Endothelial cell of umbilical vein (primary cell): ENCODE results near the gene MAPRE2. TPM values are rescaled to one million over a fixed set of nuclear protein-coding genes. Genes with fewer than 3 reads are reported as not detected.

ENCODE experiments used
- BruUV-seq: library from RNA; stranded (reverse); fragments of 400-500 nt; replicated peaks from 2 replicates; lab custom pipeline; 2021; lab: Mats Ljungman, UMichigan
- CTCF ChIA-PET: fragments of 300-600, 350-600 bp; sonication (Branson Sonifier 250); formaldehyde crosslinking; loops from one replicate; lab custom pipeline; 2021; ENCODE audit warnings: antibody characterized with exemption, inconsistent platforms; lab: Charles Lee
- POLR2A ChIA-PET: fragments of 300-600, 350-600 bp; sonication (Branson Sonifier 250); formaldehyde crosslinking; loops from one replicate; lab custom pipeline; 2021; ENCODE audit warnings: antibody characterized with exemption, inconsistent platforms; lab: Charles Lee
- DNase-seq: peaks from one replicate; pipeline ENCODE4 v3.0.0-alpha.2; 2011; ENCODE audit warnings: low read depth, low spot score
- FAIRE-seq: peaks from 2 replicates; lab custom pipeline; 2011; peaks lifted over from hg19 to GRCh38; lab: Jason Lieb, UNC
- H2AFZ ChIP-seq: 2 replicates; pipeline ENCODE4 v1.6.0; 2012; ENCODE audit warnings: low read depth, low read length, control low read depth, inconsistent platforms
- H3K27ac ChIP-seq: 2 replicates; pipeline ENCODE4 v1.5.1; 2011; ENCODE audit warnings: low read depth, mild to moderate bottlenecking, control low read depth, low read length, moderate library complexity; ENCODE audit not compliant: insufficient read depth
- H3K27me3 ChIP-seq, 2 experiments: 2 replicates each; pipeline versions ENCODE4 v1.6.0 to v1.6.1; 2011; ENCODE audit warnings: low read length in 2 of 2, mixed read lengths in 1 of 2; ENCODE audit not compliant: control insufficient read depth in 2 of 2, insufficient read depth in 2 of 2
- H3K36me3 ChIP-seq, 2 experiments: 2 replicates in 1 of 2; 3 replicates in 1 of 2; pipeline ENCODE4 v1.5.1; 2011; ENCODE audit warnings: low read length in 2 of 2, mild to moderate bottlenecking in 1 of 2, moderate library complexity in 1 of 2; ENCODE audit not compliant: control insufficient read depth in 2 of 2, insufficient read depth in 2 of 2; ENCODE audit errors: extremely low read depth in 1 of 2
- H3K4me1 ChIP-seq: 3 replicates; pipeline ENCODE4 v1.5.1; 2011; ENCODE audit warnings: mild to moderate bottlenecking, low read length; ENCODE audit not compliant: control insufficient read depth, insufficient read depth; ENCODE audit errors: extremely low read depth
- H3K4me2 ChIP-seq: 2 replicates; pipeline ENCODE4 v1.6.1; 2011; ENCODE audit warnings: low read length, control low read depth, mixed read lengths; ENCODE audit not compliant: insufficient read depth
- H3K4me3 ChIP-seq, 3 experiments: fragments of 200-600 bp in 1 of 3; sonication (generic), shearing (Covaris generic) in 1 of 3; replicated peaks in 1 of 3; 2 replicates each; pipeline ENCODE4 v1.5.1; 2011 to 2016; ENCODE audit warnings: control low read depth in 3 of 3, low read length in 3 of 3, mild to moderate bottlenecking in 2 of 3, inconsistent platforms in 1 of 3, low read depth in 1 of 3, moderate library complexity in 1 of 3; ENCODE audit not compliant: insufficient read depth in 1 of 3
- H3K79me2 ChIP-seq: 2 replicates; pipeline ENCODE4 v1.6.0; 2012; ENCODE audit warnings: low read length, inconsistent platforms; ENCODE audit not compliant: control insufficient read depth, insufficient read depth
- H3K9ac ChIP-seq: replicated peaks from 2 replicates; pipeline ENCODE3; 2011; ENCODE audit warnings: low read length, control low read depth; ENCODE audit not compliant: insufficient read depth; ENCODE audit errors: extremely low read depth
- H3K9me1 ChIP-seq: replicated peaks from 3 replicates; pipeline ENCODE4 v1.6.0; 2011; ENCODE audit warnings: mild to moderate bottlenecking, low read length; ENCODE audit not compliant: control insufficient read depth, insufficient read depth; ENCODE audit errors: extremely low read depth
- H3K9me3 ChIP-seq: replicated peaks from 2 replicates; pipeline ENCODE4 v1.5.1; 2012; ENCODE audit warnings: low read length, inconsistent platforms; ENCODE audit not compliant: control insufficient read depth, insufficient read depth
- H4K20me1 ChIP-seq: replicated peaks from 2 replicates; pipeline ENCODE3; 2011; ENCODE audit warnings: mild to moderate bottlenecking, low read length; ENCODE audit not compliant: control insufficient read depth, insufficient read depth; ENCODE audit errors: extremely low read depth
- CTCF ChIP-seq, 2 donors: IDR thresholded peaks; 1 replicate in 1 of 2; 2 replicates in 1 of 2; pipeline ENCODE4 v1.5.1; 2011; ENCODE audit warnings: low read length in 2 of 2, mild to moderate bottlenecking in 2 of 2, moderate library complexity in 2 of 2, control low read depth in 1 of 2, inconsistent platforms in 1 of 2, low read depth in 1 of 2; ENCODE audit not compliant: insufficient read depth in 1 of 2; ENCODE audit errors: extremely low read depth in 1 of 2
- EZH2 ChIP-seq: IDR thresholded peaks from 2 replicates; pipeline ENCODE4 v1.6.1; 2012; ENCODE audit warnings: borderline replicate concordance, low read depth, mild to moderate bottlenecking, moderate library complexity, low read length, inconsistent platforms; ENCODE audit not compliant: severe bottlenecking
- FOS ChIP-seq: IDR thresholded peaks from 2 replicates; pipeline ENCODE4 v1.6.1; 2011; ENCODE audit warnings: mild to moderate bottlenecking, low read length, moderate library complexity, borderline replicate concordance; ENCODE audit not compliant: insufficient read depth
- GATA2 ChIP-seq: IDR thresholded peaks from 2 replicates; pipeline ENCODE4 v1.7.0; 2011; ENCODE audit warnings: low read depth, mild to moderate bottlenecking, moderate library complexity, mixed read lengths, low read length; ENCODE audit not compliant: insufficient read length, insufficient read depth
- JUN ChIP-seq: IDR thresholded peaks from 2 replicates; pipeline ENCODE4 v1.6.1; 2011; ENCODE audit warnings: borderline replicate concordance, low read depth; ENCODE audit not compliant: insufficient read length, insufficient read depth
- MAX ChIP-seq: IDR thresholded peaks from 2 replicates; pipeline ENCODE4 v1.6.1; 2011; ENCODE audit not compliant: insufficient read depth, insufficient read length
- MYC ChIP-seq: IDR thresholded peaks from one replicate; pipeline ENCODE4 v1.6.1; 2011; ENCODE audit warnings: mild to moderate bottlenecking, low read depth, low read length
- POLR2A ChIP-seq: IDR thresholded peaks from 2 replicates; pipeline ENCODE4 v1.6.1; 2012; ENCODE audit warnings: low read depth, mild to moderate bottlenecking, control low read depth, low read length
- POLR2AphosphoS5 ChIP-seq: IDR thresholded peaks from 2 replicates; pipeline ENCODE4 v1.6.1; 2012; ENCODE audit warnings: low read depth, mild to moderate bottlenecking, control low read depth, low read length, moderate library complexity; ENCODE audit not compliant: insufficient read depth
- dilution Hi-C: fragments of 300-500 bp; cut with MboI; formaldehyde crosslinking; loops from one replicate; pipeline ENCODE4 v1.15.0; 2019; ENCODE audit warnings: low sequenced_read_pairs; ENCODE audit not compliant: extremely low pct_ligation_motif_present
- intact Hi-C: fragments of 100-400 bp; cut with micrococcal nuclease; formaldehyde crosslinking; loops from one replicate; pipeline ENCODE4 v1.10.0; 2022
- polyA plus RNA-seq, 4 experiments: library from polyadenylated mRNA; depleted of rRNA in 3 of 4; stranded (reverse) in 3 of 4; unstranded in 1 of 4; fragments of >200 nt; gene quantifications; 2 replicates each; pipeline versions ENCODE4 v1.2.1 to v1.2.3, GENCODE V29; 2011 to 2012; ENCODE audit warnings: missing spikeins in 1 of 4
- total RNA-seq: library from RNA; stranded (reverse); gene quantifications from 2 replicates; pipeline ENCODE4 v1.2.3, GENCODE V29; 2021

Gene MAPRE2
- total and polyA plus RNA-seq, 2 donors (not counting 3 experiments of a cell fraction or from before 2014, with no cell fraction given): 117 to 148 TPM

- FAIRE-seq: no peak
- intact Hi-C loops: no loop called here
- CTCF ChIA-PET: interaction anchor here (0.6 to 2.6 kb wide), 9 partner anchors 8 to 92 kb away, joined by 3 to 10 read pairs (median 4); partner anchors contain the start of gene MAPRE2
These were observed 10.6 kb downstream of the MAPRE2 start for GRCh38 chr18:35051641-35052377.

More at GRCh38 chr18:35051641-35052377, 10.6 kb downstream of the MAPRE2 start:
- Histone ChIP-seq H3K9ac (no peak overlapping the region), H3K27me3 (no peaks in the 10 kb centered on the region), H3K4me1 (peaks cover 14% of the 10 kb centered on the region), H3K79me2 (peaks cover 84% of the 10 kb centered on the region), H3K9me1 (peaks cover 2% of the 10 kb centered on the region), H4K20me1 (peaks cover 29% of the 10 kb centered on the region), H3K27ac (no peak overlapping the region), H3K4me3 (no peak overlapping the region), H2AFZ (no peak overlapping the region), H3K9me3 (no peaks in the 10 kb centered on the region), H3K4me2 (no peak overlapping the region), H3K36me3 (peaks cover 0 to 2% of the 10 kb centered on the region in 2 experiments)
- no TSS peak for BruUV-seq
- POLR2A ChIA-PET: interaction anchor here (1.0 kb wide), 1 partner anchor 22 kb away, joined by 4 read pairs; no protein-coding TSS in a partner anchor
- DNase-seq: no peak
- dilution Hi-C loops: no loop called here
- TF ChIP-seq FOS (no peak), POLR2AphosphoS5 (no peak), MAX (no peak), EZH2 (no peak), POLR2A (no peak), MYC (no peak), CTCF (IDR thresholded peaks at IDR 0.05; ENCODE audit: extremely low read depth in 1 of 2, insufficient read depth in 1 of 2, low read depth in 1 of 2, low read length in 2 of 2) (no peak), GATA2 (no peak), JUN (no peak)
